Mucosa of descending colon (tissue), 3 donors: ENCODE data around the gene CRMP1. TPM values are rescaled to one million over a fixed set of nuclear protein-coding genes. Genes with fewer than 3 reads are reported as not detected.
A peak's percentile ranks its signal among the peaks of the same experiment; 100 is the strongest.
"Not testable (repeated sequence)": the region's sequence is repeated elsewhere in the genome, so short reads cannot be mapped to it uniquely, and the experiment has no call there.

Experiments
- ATAC-seq: fragments of 200-7000 bp; cut with Tn5 transposase; one replicate; pipeline ENCODE4 v1.9.1; 2020; ENCODE audit warnings: mild to moderate bottlenecking, moderate library complexity
- DNase-seq, 3 donors: peaks; one replicate each; pipeline ENCODE4 v3.0.0-alpha.2; 2020
- H3K36me3 ChIP-seq: fragments of 200-600 bp; one replicate; pipeline ENCODE4 v1.8.0; 2021; ENCODE audit warnings: low read depth, mild to moderate bottlenecking
- H3K4me1 ChIP-seq: fragments of 200-600 bp; one replicate; pipeline ENCODE4 v1.8.0; 2021; ENCODE audit warnings: low read depth, mild to moderate bottlenecking
- H3K4me3 ChIP-seq: fragments of 200-600 bp; one replicate; pipeline ENCODE4 v1.8.0; 2021; ENCODE audit warnings: mild to moderate bottlenecking
- H3K9me3 ChIP-seq: fragments of 200-600 bp; one replicate; pipeline ENCODE4 v1.8.0; 2021; ENCODE audit warnings: mild to moderate bottlenecking
- CTCF ChIP-seq: fragments of 200-600 bp; IDR thresholded peaks from one replicate; pipeline ENCODE4 v1.8.0; 2022; ENCODE audit warnings: antibody characterized with exemption, mild to moderate bottlenecking
- intact Hi-C, 2 donors: fragments of 100-400 bp; cut with DNase I in 1 of 2; cut with micrococcal nuclease in 1 of 2; formaldehyde crosslinking; loops; one replicate each; pipeline versions ENCODE4 v1.11.0 to v1.11.1; 2022; cut with DNase I, micrococcal nuclease
- total RNA-seq, 3 donors: library from RNA; stranded (reverse); fragmentation: NEBNext Ultra II Directional in 2 of 3; extraction: Animal tissue kit (Norgen Biotek cat#: 25700) in 2 of 3; gene quantifications; one replicate each; pipeline versions ENCODE4 v1.2.1 to v1.2.4, GENCODE V29; 2021 to 2023
- donor health status: DM: no; HTN: no; CAD: no; lungs with moderate emphysema.
- donor health status: DM: no; HTN: no; CAD: no.
- donor health status: DM: no; HTN: yes; CAD: no.

CRMP1 gene
- total RNA-seq, 3 donors from 2014 or later = 0.58 to 4.4 (median 1.0) TPM

GRCh38 chr4:5845035-5845905 lies 47.6 kb downstream of the CRMP1 start:
- ATAC-seq (no peak), DNase-seq (no peak)
- Histone ChIP-seq H3K36me3 (no peaks in the 10 kb centered on the region), H3K4me3 (no peak overlapping the region), H3K4me1 (no peaks in the 10 kb centered on the region), H3K9me3 (no peaks in the 10 kb centered on the region)
- no peak for TF ChIP-seq CTCF
- intact Hi-C loops = no loop called here

- Histone ChIP-seq H3K4me1 (no peaks in the 10 kb centered on the region), H3K4me3 (no peak overlapping the region), H3K9me3 (no peaks in the 10 kb centered on the region), H3K36me3 (no peaks in the 10 kb centered on the region)
- intact Hi-C loops = no loop called here
- no peak for TF ChIP-seq CTCF
- ATAC-seq = no peak
- no peak for DNase-seq
Observed at GRCh38 chr4:5843573-5844530, 49.0 kb downstream of the CRMP1 start.

GRCh38 chr4:5842456-5842855 lies 50.4 kb downstream of the CRMP1 start:
- no peak for TF ChIP-seq CTCF
- Histone ChIP-seq H3K4me1 (no peaks in the 10 kb centered on the region), H3K4me3 (no peak overlapping the region), H3K9me3 (no peaks in the 10 kb centered on the region), H3K36me3 (no peaks in the 10 kb centered on the region)
- intact Hi-C loops = no loop called here
- ATAC-seq = no peak
- no peak for DNase-seq

DNA sequence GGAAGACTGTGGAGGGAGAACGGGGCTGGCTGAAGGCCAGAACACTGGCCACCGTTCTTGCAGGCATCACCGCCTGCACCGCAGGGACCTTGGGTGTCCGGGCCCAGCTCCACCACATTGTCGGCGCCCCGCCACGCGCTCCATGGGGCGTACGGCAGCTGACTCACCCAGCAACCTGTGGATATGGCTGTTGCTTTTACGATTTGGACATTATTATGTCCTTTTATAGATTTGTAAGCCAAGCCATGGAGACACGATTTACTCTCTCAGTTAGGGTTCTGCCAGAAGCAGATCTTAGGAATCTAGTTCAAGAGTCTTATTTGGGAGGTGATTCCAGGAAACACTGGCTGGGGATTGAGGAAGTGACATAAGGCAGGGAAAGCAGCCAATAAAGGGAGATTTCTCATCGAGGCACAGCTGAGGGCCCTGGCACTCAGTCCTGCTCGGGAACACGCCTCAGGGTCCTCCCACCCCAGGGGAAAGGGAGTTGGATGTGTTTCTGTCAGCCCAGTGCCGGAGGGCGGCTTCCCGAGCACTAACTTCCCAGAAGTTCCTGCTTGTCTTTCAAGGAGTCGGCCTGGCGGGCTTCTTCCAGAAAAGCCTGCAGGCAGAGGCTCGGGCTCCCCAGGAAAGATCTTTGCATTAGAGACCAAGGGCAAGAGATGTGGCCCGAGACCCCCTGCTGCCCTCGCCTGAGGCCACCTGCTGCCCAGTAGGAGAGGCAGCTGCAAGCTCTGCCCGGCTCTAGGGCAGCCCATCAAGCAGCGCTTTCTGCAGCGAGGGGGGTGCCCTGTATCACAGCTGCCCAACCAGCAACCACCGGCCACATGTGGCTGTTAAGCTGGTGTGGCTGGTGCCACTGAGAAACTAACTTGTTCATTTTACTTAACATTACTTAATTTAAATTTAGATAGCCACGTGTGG lies 52.9 kb downstream of the CRMP1 start:
- DNase-seq = peak; percentile 40 to 64 (median 55)
- peak; percentile 53 for ATAC-seq
- Histone ChIP-seq H3K4me3 (no peak overlapping the region), H3K36me3 (no peaks in the 10 kb centered on the region), H3K4me1 (no peaks in the 10 kb centered on the region), H3K9me3 (no peaks in the 10 kb centered on the region)
- no peak for TF ChIP-seq CTCF
- intact Hi-C loops = no loop called here

DNA sequence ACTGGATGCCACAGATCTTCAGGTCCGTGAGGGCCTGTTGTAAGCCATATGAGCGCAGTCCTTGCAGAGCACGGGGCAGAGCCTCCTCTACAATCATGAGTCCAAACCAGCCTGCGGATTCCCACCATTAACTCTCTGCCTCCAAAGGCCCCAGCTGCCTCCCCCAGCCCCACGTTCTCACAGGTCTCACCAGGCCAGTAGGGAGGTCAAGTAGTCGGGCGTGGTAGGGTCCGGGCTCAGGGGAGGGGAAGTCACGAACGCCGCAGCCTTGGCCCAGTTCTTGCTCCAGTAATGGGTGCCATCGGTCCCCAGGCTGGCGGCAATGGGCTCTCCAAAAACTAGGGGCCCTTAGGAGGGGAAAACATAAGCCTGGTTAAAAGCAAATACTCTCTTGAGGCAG lies 53.6 kb downstream of the CRMP1 start:
- Histone ChIP-seq H3K4me3 (no peak overlapping the region), H3K9me3 (no peaks in the 10 kb centered on the region), H3K4me1 (no peaks in the 10 kb centered on the region), H3K36me3 (no peaks in the 10 kb centered on the region)
- TF ChIP-seq CTCF = no peak
- intact Hi-C loops = no loop called here
- DNase-seq = no peak
- ATAC-seq = no peak

DNA sequence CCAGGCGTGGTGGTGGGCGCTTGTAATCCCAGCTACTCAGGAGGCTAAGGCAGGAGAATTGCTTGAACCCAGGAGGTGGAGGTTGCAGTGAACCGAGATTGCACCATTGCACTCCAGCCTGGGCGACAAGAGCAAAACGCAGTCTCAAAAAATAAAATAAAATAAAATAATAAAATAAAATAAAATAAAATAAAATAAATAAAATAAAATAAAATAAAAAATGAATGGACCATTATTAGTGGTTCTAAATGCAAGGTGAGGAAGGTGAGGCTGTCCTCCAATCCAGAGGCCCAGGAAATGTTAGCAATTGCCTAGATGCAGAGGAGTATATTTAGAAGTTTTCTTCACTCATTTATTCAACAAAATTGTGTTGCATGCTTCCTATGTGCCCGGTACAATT lies 55.4 kb downstream of the CRMP1 start:
- ATAC-seq, H3K9me3 ChIP-seq, H3K4me1 ChIP-seq, intact Hi-C loops, DNase-seq, H3K4me3 ChIP-seq, H3K36me3 ChIP-seq: not testable (repeated sequence)
